Measurements from ENCODE around the gene PRKRIP1.
"Not testable (repeated sequence)": the region's sequence is repeated elsewhere in the genome, so short reads cannot be mapped to it uniquely, and the experiment has no call there.

The PRKRIP1 gene

GRCh38 chr7:102460467-102460866, 64.3 kb downstream of the PRKRIP1 start:
- no peak for DNase-seq

DNA sequence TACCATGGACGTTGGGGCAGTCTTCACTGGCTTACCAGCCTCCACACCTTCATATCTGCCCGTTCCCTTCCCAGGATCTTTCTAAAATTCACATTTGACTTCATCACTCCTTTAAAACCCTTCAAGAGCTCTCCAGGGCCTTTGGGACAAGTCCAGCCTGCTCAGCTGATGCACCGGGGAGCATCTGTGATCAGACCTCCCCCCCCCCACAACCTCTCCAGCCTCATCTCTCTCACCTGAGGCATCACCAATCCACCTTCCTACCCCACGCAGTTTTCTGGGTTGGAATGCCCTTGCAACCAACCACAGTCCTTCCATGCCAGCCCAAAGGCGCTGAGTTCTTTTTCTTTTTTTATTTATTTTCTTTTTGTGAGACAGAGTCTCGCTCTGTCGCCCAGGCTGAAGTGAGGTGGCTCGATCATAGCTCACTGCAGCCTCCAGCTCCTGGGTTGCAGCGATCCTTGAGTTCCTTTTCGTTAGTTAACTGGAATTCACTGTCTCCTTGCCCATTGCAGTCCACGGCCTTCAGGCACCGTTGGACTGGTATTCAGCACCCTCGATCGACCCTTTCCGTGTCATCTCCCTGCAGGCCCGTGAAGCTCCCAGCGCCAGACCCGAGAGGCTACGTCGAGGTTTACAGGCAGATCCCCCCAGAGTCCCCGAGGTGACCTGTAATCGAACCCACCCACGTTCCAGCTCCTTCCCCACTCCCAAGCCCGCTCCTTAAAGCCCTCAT, 67.8 kb downstream of the PRKRIP1 start:
- DNase-seq: no peak

- peak; percentile 8 for DNase-seq
Observed at GRCh38 chr7:102464577-102465280, 68.6 kb downstream of the PRKRIP1 start, which contains the start of the genes ALKBH4 and LRWD1. Gene ALKBH4 (minus strand): TSS chr7:102464863. CDS start chr7:102464836, 27 bp downstream. Gene LRWD1 (plus strand): TSS chr7:102464984. CDS start chr7:102465081, 97 bp downstream.

GRCh38 chr7:102466097-102466496, 69.9 kb downstream of the PRKRIP1 start:
- no peak for DNase-seq

DNA sequence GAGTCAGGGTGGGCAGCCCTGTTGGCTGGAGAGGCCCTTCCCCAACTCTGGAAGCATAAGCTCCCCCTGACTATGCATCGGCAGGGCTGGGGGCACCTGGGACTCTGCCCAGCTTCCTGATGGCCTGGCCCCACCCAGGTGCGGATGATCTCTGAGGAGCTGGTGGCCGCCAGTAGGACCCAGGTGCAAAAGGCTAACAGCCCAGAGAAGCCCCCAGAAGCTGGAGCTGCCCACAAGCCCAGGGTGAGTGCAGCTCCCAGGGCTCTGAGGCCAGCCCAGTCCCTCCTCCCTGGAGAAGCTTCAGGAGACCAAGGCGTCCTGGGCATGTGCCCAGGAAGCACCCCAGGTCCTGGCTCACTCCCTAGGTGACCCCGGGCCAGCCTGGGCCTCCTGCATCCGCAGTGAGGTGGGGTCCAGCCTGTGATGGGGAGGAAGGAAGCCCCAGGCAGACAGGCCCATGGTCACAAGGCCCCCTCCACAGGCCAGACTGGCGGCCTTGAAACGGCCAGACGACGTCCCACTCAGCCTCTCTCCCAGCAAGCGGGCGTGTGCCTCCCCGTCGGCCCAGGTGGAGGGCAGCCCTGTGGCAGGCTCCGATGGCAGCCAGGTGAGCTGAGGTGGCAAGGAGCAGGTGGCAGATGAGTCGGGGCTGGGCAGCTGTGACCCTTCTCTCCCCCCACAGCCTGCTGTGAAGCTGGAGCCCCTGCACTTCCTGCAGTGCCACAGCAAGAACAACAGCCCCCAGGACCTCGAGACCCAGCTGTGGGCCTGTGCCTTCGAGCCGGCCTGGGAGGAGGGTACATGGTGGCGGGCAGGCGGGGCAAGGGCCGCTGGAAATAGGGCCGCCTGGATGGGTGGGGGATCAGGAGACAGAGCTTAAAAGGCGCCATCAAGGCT, 71.7 kb downstream of the PRKRIP1 start:
- DNase-seq: no peak

GRCh38 chr7:102468478-102469350, 72.6 kb downstream of the PRKRIP1 start:
- no peak for DNase-seq

DNA sequence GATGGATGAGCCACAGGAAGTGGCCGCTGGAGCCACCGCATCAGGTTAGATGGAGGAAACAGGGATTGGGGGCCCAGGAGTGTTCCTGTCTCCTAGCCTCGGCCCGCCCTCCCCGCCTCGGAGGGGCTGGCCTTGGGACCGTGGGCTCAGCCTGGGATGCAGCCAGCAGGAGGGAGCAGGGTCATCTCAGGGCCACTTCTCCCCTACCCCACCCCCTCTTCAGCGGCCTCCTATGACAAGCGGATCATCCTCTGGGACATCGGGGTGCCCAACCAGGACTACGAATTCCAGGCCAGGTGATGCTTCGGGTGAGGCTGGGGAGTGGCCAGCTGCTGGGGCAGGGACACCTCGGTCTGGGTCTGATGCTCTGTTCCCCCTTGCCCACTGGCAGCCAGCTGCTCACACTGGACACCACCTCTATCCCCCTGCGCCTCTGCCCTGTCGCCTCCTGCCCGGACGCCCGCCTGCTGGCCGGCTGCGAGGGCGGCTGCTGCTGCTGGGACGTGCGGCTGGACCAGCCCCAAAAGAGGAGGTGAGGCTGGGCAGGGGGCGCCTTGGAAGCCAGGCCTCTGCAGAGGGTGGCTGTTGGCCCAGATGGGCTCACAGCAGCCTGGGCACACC, 73.3 kb downstream of the PRKRIP1 start:
- DNase-seq: no peak

DNA sequence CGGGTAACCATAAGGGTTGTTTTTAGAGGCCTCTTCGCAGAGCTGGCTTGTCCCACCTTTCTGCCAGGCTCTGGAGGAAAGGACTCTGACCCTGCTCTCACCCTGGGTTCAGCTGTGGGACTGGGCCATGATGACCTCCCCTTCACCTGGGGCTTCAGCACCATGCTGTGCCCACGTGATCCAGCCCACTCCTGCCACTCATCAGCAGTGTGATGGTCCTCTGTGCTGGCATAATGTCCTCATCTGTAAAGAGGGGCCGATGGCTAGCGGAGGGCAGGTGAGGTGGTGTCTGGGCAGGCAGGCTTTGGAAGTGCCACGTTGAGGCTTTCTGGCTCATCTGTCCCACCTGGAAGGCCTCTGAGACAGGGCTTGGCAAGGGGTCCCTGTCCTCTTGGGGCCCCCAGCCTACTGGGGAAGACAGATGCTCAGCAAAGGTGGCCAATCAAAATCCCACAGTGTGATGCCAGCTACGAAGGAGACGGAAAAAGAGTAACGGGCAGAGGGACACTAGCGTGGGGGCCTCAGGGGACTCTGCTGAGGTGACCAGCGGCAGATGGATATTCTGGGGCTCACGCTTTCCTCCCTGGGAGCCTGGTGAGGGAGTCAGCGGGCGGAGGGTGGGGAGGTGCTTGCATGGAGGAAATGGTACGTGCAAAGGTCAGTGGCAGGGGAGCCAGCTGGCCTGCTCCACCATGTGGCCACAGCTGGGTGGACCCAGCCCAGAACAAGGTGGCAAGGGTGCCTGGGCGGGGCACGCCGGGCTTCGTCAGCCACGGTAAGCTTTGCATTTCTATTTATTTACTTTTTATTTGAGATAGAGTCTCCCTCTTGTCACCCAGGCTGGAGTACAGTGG, 74.0 kb downstream of the PRKRIP1 start:
- DNase-seq: no peak

DNA sequence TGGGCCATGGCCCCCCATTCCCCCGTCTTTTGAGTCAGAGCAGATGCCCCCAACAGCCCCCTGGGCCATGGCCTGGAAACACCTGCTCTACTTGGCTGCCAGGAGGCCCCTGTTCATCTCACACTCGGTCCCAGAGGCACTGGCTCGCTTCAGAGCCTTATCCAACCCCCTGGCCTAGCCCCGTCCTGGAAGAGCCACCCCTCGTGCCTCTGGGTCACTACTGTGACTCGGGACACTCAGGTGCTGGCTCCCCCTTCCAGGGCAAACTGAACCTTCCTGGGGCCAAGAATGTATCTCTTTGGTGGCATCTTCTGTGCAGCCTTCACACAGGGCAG, 75.6 kb downstream of the PRKRIP1 start:
- no peak for DNase-seq

- DNase-seq: no peak
Observed at GRCh38 chr7:102472126-102473041, 76.2 kb downstream of the PRKRIP1 start.

DNA sequence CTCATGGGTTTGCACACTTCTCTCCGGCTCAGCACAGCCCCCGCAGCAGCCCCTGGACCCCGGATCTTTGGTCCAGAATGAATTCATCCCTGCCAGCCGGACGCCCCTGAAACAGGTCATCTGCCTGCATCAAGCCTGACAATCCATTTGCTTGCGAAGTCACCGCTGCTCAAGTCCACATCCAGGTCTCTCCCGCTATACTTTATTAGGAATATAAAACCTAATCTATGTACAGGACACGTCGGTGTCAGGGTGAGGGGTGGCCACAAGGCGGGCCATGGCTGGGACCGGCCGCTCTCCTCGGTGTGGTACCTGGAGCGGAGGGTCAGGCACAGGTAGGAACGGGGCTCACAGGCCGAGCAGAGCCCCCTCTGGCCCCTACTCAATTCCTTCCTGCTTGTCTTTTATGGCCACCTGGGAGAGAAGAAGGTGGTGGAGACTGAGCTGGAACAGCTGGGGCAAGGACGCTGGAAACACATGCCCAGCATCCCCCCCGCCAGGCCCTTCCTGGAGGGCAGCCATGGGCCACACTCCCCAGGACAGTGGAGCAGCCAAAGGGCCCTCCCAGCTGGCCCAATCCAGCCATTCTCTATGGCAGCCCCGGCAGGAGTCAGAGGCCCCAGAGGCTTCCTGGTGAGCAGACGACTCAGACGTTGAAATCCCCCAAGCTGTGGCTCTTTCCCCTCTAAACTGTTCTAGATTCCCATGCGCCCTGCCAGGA, 77.3 kb downstream of the PRKRIP1 start:
- no peak for DNase-seq

- DNase-seq: not testable (repeated sequence)
Observed at GRCh38 chr7:102474116-102474515, 78.0 kb downstream of the PRKRIP1 start.

GRCh38 chr7:102474736-102475435, 78.7 kb downstream of the PRKRIP1 start:
- DNase-seq: not testable (repeated sequence)

All from SIG-M5 (cell line).